Keratinocyte (primary cell): ENCODE results near the gene SYNDIG1. TPM values are rescaled to one million over a fixed set of nuclear protein-coding genes. Genes with fewer than 3 reads are reported as not detected.

ENCODE experiments used
- DNase-seq: peaks from one replicate; pipeline ENCODE4 v3.0.0-alpha.2; 2011; ENCODE audit warnings: low read depth, missing footprints, low spot score
- FAIRE-seq: peaks from 2 replicates; lab custom pipeline; 2011; peaks lifted over from hg19 to GRCh38; lab: Jason Lieb, UNC
- H2AFZ ChIP-seq: 2 replicates; pipeline ENCODE4 v1.6.0; 2012; ENCODE audit warnings: low read length, control low read depth, inconsistent platforms; ENCODE audit not compliant: control insufficient read depth
- H3K27ac ChIP-seq: 2 replicates; pipeline ENCODE4 v1.5.1; 2011; ENCODE audit warnings: low read length; ENCODE audit not compliant: control insufficient read depth, insufficient read depth
- H3K27me3 ChIP-seq: 3 replicates; pipeline ENCODE4 v1.6.0; 2011; ENCODE audit warnings: low read length; ENCODE audit not compliant: control insufficient read depth, insufficient read depth; ENCODE audit errors: extremely low read depth
- H3K36me3 ChIP-seq, 2 experiments: 2 replicates in 1 of 2; 3 replicates in 1 of 2; pipeline ENCODE4 v1.5.1; 2011; ENCODE audit warnings: low read length in 2 of 2, mild to moderate bottlenecking in 1 of 2; ENCODE audit not compliant: control insufficient read depth in 2 of 2, insufficient read depth in 2 of 2; ENCODE audit errors: extremely low read depth in 1 of 2
- H3K4me1 ChIP-seq: 3 replicates; pipeline ENCODE4 v1.5.1; 2011; ENCODE audit warnings: low read length; ENCODE audit not compliant: control insufficient read depth, insufficient read depth; ENCODE audit errors: extremely low read depth
- H3K4me2 ChIP-seq: 3 replicates; pipeline ENCODE4 v1.6.0; 2011; ENCODE audit warnings: low read depth, low read length; ENCODE audit not compliant: control insufficient read depth, insufficient read depth; ENCODE audit errors: extremely low read depth
- H3K4me3 ChIP-seq, 3 experiments: fragments of 200-600 bp in 1 of 3; sonication (generic) in 1 of 3; 2 replicates in 2 of 3; 3 replicates in 1 of 3; pipeline ENCODE4 v1.5.1; 2011 to 2016; ENCODE audit warnings: low read length in 3 of 3, mild to moderate bottlenecking in 3 of 3, control low read depth in 2 of 3, inconsistent platforms in 1 of 3, low read depth in 1 of 3, mixed read lengths in 1 of 3, mixed run types in 1 of 3, moderate library complexity in 1 of 3; ENCODE audit not compliant: control insufficient read depth in 2 of 3, insufficient read depth in 2 of 3; ENCODE audit errors: extremely low read depth in 1 of 3
- H3K79me2 ChIP-seq: 2 replicates; pipeline ENCODE4 v1.6.0; 2012; ENCODE audit warnings: low read length; ENCODE audit not compliant: control insufficient read depth, insufficient read depth
- H3K9ac ChIP-seq: 3 replicates; pipeline ENCODE4 v1.6.0; 2011; ENCODE audit warnings: low read length; ENCODE audit not compliant: control insufficient read depth, insufficient read depth; ENCODE audit errors: extremely low read depth
- H3K9me1 ChIP-seq: 3 replicates; pipeline ENCODE4 v1.6.0; 2011; ENCODE audit warnings: low read length; ENCODE audit not compliant: control insufficient read depth, insufficient read depth; ENCODE audit errors: extremely low read depth
- H3K9me3 ChIP-seq: 2 replicates; pipeline ENCODE4 v1.5.1; 2012; ENCODE audit warnings: low read depth, low read length; ENCODE audit not compliant: control insufficient read depth
- H4K20me1 ChIP-seq: 3 replicates; pipeline ENCODE4 v1.6.0; 2011; ENCODE audit warnings: low read length; ENCODE audit not compliant: control insufficient read depth, insufficient read depth; ENCODE audit errors: extremely low read depth
- EZH2 ChIP-seq: IDR thresholded peaks from one replicate; pipeline ENCODE4 v1.6.1; 2012; ENCODE audit warnings: inconsistent platforms, mild to moderate bottlenecking, low read length, moderate library complexity
- dilution Hi-C: fragments of 300-500 bp; cut with MboI; formaldehyde crosslinking; loops from one replicate; pipeline ENCODE4 v1.7.0; 2020; ENCODE audit warnings: low sequenced_read_pairs; ENCODE audit not compliant: extremely low pct_ligation_motif_present
- polyA plus RNA-seq, 5 experiments: library from polyadenylated mRNA; depleted of rRNA in 3 of 5; stranded (reverse) in 3 of 5; stranded (forward) in 1 of 5; unstranded in 1 of 5; fragments of >200 nt; gene quantifications; 1 replicate in 1 of 5; 2 replicates in 3 of 5; 3 replicates in 1 of 5; pipeline versions ENCODE4 v1.2.1 to v1.2.3, GENCODE V29; 2011 to 2012; ENCODE audit warnings: missing spikeins in 2 of 5, low read depth in 1 of 5, low replicate concordance in 1 of 5
- TF ChIP-seq, protein P1 (sequence below), 3 experiments: IDR thresholded peaks in 1 of 3; conservative IDR thresholded peaks in 1 of 3; optimal IDR thresholded peaks in 1 of 3; 2 replicates in 2 of 3; 3 replicates in 1 of 3; pipeline versions ENCODE3 to v1.5.1; 2011; ENCODE audit warnings: low read length in 3 of 3, mild to moderate bottlenecking in 3 of 3, moderate library complexity in 2 of 3, control low read depth in 1 of 3, inconsistent platforms in 1 of 3; ENCODE audit not compliant: insufficient read depth in 2 of 3; ENCODE audit errors: extremely low read depth in 1 of 3

Gene SYNDIG1
- polyA plus RNA-seq, 1 donor (not counting 4 experiments of a cell fraction or from before 2014, with no cell fraction given): 0.38 TPM

DNA sequence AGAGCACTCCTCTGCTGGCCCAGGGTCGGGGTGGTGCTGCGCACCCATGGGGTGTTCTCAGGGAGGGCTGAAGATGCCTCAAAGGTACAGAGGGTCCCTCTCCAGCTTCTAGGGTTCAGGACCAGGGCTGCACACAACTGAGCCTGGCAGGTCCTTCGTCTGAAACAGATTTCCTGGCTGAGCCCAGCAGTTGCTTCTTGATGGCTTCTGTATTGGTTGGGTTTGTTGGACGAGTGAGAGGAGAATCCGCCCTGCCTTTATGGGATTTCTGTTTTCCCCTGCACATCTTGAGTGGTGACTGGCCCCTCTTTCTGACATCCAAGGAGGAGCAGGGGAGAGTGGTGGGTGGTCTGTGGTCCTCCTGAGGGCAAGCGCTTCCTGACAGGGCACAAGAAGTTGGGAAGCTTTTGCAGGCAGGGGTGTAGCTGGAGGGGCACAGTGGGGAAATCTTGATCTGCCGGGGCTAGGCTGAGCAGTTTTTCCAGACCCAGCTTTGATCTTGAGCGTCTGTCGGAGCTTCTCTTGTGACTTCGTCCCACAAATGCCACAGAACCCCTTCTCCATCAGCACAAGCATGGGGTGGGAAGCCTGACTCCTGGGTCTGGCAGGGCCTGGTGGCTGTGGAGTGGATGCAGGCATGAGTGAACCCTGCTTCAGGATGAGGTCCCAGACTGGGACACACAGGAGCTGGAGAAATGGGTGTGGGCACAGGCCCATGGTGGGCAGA lies 116.5 kb downstream of the SYNDIG1 start:
- no peaks in the 10 kb centered on the region for H3K9me3 ChIP-seq
- TF ChIP-seq EZH2: no peak
- TF ChIP-seq, protein P1, sequence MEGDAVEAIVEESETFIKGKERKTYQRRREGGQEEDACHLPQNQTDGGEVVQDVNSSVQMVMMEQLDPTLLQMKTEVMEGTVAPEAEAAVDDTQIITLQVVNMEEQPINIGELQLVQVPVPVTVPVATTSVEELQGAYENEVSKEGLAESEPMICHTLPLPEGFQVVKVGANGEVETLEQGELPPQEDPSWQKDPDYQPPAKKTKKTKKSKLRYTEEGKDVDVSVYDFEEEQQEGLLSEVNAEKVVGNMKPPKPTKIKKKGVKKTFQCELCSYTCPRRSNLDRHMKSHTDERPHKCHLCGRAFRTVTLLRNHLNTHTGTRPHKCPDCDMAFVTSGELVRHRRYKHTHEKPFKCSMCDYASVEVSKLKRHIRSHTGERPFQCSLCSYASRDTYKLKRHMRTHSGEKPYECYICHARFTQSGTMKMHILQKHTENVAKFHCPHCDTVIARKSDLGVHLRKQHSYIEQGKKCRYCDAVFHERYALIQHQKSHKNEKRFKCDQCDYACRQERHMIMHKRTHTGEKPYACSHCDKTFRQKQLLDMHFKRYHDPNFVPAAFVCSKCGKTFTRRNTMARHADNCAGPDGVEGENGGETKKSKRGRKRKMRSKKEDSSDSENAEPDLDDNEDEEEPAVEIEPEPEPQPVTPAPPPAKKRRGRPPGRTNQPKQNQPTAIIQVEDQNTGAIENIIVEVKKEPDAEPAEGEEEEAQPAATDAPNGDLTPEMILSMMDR (optimal IDR thresholded peaks at IDR 0.05 in 1 of 3, IDR thresholded peaks at IDR 0.05 in 1 of 3, conservative IDR thresholded peaks at IDR 0.05 in 1 of 3; ENCODE audit: extremely low read depth in 1 of 3, insufficient read depth in 2 of 3, low read length in 3 of 3): no peak
- FAIRE-seq: no peak
- no peaks in the 10 kb centered on the region for H3K79me2 ChIP-seq
- H3K36me3 ChIP-seq: no peaks in the 10 kb centered on the region
- no peaks in the 10 kb centered on the region for H3K27me3 ChIP-seq
- H3K4me1 ChIP-seq: no peaks in the 10 kb centered on the region
- no peak overlapping the region for H3K9ac ChIP-seq
- H3K9me1 ChIP-seq: no peaks in the 10 kb centered on the region
- DNase-seq: no peak
- H3K27ac ChIP-seq: no peak overlapping the region
- no peak overlapping the region for H2AFZ ChIP-seq
- no peak overlapping the region for H3K4me3 ChIP-seq
- dilution Hi-C loops: no loop called here
- H4K20me1 ChIP-seq: no peaks in the 10 kb centered on the region
- no peak overlapping the region for H3K4me2 ChIP-seq

DNA sequence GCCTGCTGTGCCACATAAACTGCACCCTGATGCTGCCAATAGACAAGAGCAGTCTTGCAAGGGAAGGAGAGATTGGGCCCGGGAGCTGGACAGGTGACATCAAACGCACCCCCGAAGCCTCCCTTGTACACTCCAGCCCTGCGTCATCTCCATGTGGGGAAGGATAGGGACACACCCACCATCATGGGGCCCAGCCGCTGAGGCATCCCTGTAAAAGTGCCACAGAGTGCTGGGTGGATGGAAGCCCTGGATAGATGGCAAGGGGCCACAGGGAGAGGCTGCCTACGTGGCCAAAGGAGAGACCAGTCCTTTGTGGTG lies 117.1 kb downstream of the SYNDIG1 start:
- Histone ChIP-seq H3K9me1 (no peaks in the 10 kb centered on the region), H3K4me3 (no peak overlapping the region), H3K4me2 (no peak overlapping the region), H3K27ac (no peak overlapping the region), H3K27me3 (no peaks in the 10 kb centered on the region), H3K79me2 (no peaks in the 10 kb centered on the region), H4K20me1 (no peaks in the 10 kb centered on the region), H2AFZ (no peak overlapping the region), H3K9me3 (no peaks in the 10 kb centered on the region), H3K9ac (no peak overlapping the region), H3K36me3 (no peaks in the 10 kb centered on the region), H3K4me1 (no peaks in the 10 kb centered on the region)
- TF ChIP-seq, protein P1 (optimal IDR thresholded peaks at IDR 0.05 in 1 of 3, IDR thresholded peaks at IDR 0.05 in 1 of 3, conservative IDR thresholded peaks at IDR 0.05 in 1 of 3; ENCODE audit: extremely low read depth in 1 of 3, insufficient read depth in 2 of 3, low read length in 3 of 3): no peak
- TF ChIP-seq EZH2: no peak
- dilution Hi-C loops: no loop called here
- DNase-seq: no peak
- no peak for FAIRE-seq
